Mesenteric fat pad (tissue), 1 donor: ENCODE data around the gene MOBP. TPM values are rescaled to one million over a fixed set of nuclear protein-coding genes. Genes with fewer than 3 reads are reported as not detected.
"Not testable (repeated sequence)": the region's sequence is repeated elsewhere in the genome, so short reads cannot be mapped to it uniquely, and the experiment has no call there.

Source experiments
- DNase-seq: peaks from one replicate; pipeline ENCODE4 v3.0.0-alpha.2; 2020; ENCODE audit warnings: low spot score
- total RNA-seq: library from RNA; stranded (reverse); fragmentation: NEBNext Ultra II Directional; extraction: Animal tissue kit (Norgen Biotek cat#: 25700); gene quantifications from one replicate; pipeline ENCODE4 v1.2.1, GENCODE V29; 2021
- donor health status: DM: yes; HTN: yes; CAD: no.

MOBP gene
- total RNA-seq, 1 donor from 2014 or later, result not detected

- no peak for DNase-seq
These were observed 17.7 kb upstream of the MOBP start for GRCh38 chr3:39449796-39450195.

- no peak for DNase-seq
These were observed 14.3 kb upstream of the MOBP start for GRCh38 chr3:39453134-39453533.

GRCh38 chr3:39453872-39454271, 13.6 kb upstream of the MOBP start:
- DNase-seq, result not testable (repeated sequence)

- DNase-seq, result no peak
These were observed 12.8 kb upstream of the MOBP start for GRCh38 chr3:39454591-39455217.

GRCh38 chr3:39456159-39456558, 11.3 kb upstream of the MOBP start:
- no peak for DNase-seq

GRCh38 chr3:39457361-39457760, 10.1 kb upstream of the MOBP start:
- DNase-seq, result no peak

- DNase-seq, result not testable (repeated sequence)
These were observed 8.9 kb upstream of the MOBP start for GRCh38 chr3:39458579-39458978.

- DNase-seq, result no peak
These were observed 6.8 kb upstream of the MOBP start for GRCh38 chr3:39460677-39461076.

- no peak for DNase-seq
These were observed 4.2 kb upstream of the MOBP start for GRCh38 chr3:39463269-39463668.

- DNase-seq, result no peak
These were observed 492 bp upstream of the MOBP start for GRCh38 chr3:39466988-39467387.

- DNase-seq, result no peak
These were observed 592 bp downstream of the MOBP start for GRCh38 chr3:39468108-39468436.

GRCh38 chr3:39469258-39469657, 1.8 kb downstream of the MOBP start:
- DNase-seq, result no peak

GRCh38 chr3:39469945-39470344, 2.5 kb downstream of the MOBP start:
- no peak for DNase-seq

GRCh38 chr3:39471652-39472051, 4.2 kb downstream of the MOBP start:
- no peak for DNase-seq

GRCh38 chr3:39473452-39474125, 6.1 kb downstream of the MOBP start:
- no peak for DNase-seq

GRCh38 chr3:39474126-39474515, 6.6 kb downstream of the MOBP start:
- DNase-seq, result no peak

GRCh38 chr3:39476783-39477182, 9.3 kb downstream of the MOBP start:
- no peak for DNase-seq

- no peak for DNase-seq
These were observed 10.7 kb downstream of the MOBP start for GRCh38 chr3:39478226-39478625.

- DNase-seq, result no peak
These were observed 12.4 kb downstream of the MOBP start for GRCh38 chr3:39479701-39480414.

GRCh38 chr3:39485547-39485946, 18.1 kb downstream of the MOBP start:
- no peak for DNase-seq

- DNase-seq, result no peak
These were observed 23.5 kb downstream of the MOBP start for GRCh38 chr3:39491014-39491413.

- DNase-seq, result no peak
These were observed 24.4 kb downstream of the MOBP start for GRCh38 chr3:39491733-39492350.
